ENCODE data around the gene UBL4A. TPM values are rescaled to one million over a fixed set of nuclear protein-coding genes. Genes with fewer than 3 reads are reported as not detected.

UBL4A gene
- total and polyA plus RNA-seq, 9 of the 15 experiments (the other 6 are each of a cell fraction or from before 2014, with no cell fraction given) = 15.2 to 140 (median 100) TPM

GRCh38 chrX:154468217-154468616 lies 18.2 kb downstream of the UBL4A start:
- ATAC-seq = no peak
- CTCF ChIA-PET (ENCODE audit: low intra/inter-chr PET ratio) = no interaction called here

More at GRCh38 chrX:154468217-154468616, 18.2 kb downstream of the UBL4A start:
- H2AFZ ChIP-seq (ENCODE audit: low read depth, low read length) = no peak overlapping the region
- POLR2A ChIA-PET = interaction anchor here (1.9 kb wide), 1 partner anchor 10 kb away, joined by 4 read pairs; the partner anchor contains the start of gene LAGE3
- H3K4me1 ChIP-seq (replicated peaks in 1 of 2; ENCODE audit: control insufficient read depth in 2 of 2, insufficient read depth in 2 of 2, low read length in 2 of 2) = peaks cover 0 to 13% of the 10 kb centered on the region in 2 experiments; a peak in 2 of 5 replicates
- H3K9ac ChIP-seq (ENCODE audit: insufficient read depth in 1 of 2, low read depth in 2 of 2, low read length in 2 of 2) = no peak overlapping the region
- no peaks in the 10 kb centered on the region for H3K9me3 ChIP-seq (replicated peaks; ENCODE audit: control insufficient read depth, insufficient read depth, low read depth, low read length)
- no peaks in the 10 kb centered on the region for H3K79me2 ChIP-seq (ENCODE audit: control insufficient read depth, insufficient read depth, low read length)
- no TSS peak for BruUV-seq (replicated peaks)
- no peaks in the 10 kb centered on the region for H3K9me1 ChIP-seq (ENCODE audit: control insufficient read depth, insufficient read depth, low read length)
- no peaks in the 10 kb centered on the region for H4K20me1 ChIP-seq (replicated peaks; ENCODE audit: control insufficient read depth, insufficient read depth, low read length)
- FAIRE-seq (no peak), DNase-seq (ENCODE audit: extremely low read depth in 1 of 4, low spot score in 3 of 4) (no peak)
- H3K4me2 ChIP-seq (ENCODE audit: insufficient read depth, low read length) = no peak overlapping the region
- H3K27me3 ChIP-seq (ENCODE audit: control insufficient read depth in 2 of 2, insufficient read depth in 2 of 2, low read length in 2 of 2) = no peaks in the 10 kb centered on the region
- intact Hi-C loops (cut with micrococcal nuclease) = no loop called here
- H3K4me3 ChIP-seq = no peak overlapping the region
- H3K36me3 ChIP-seq (ENCODE audit: control insufficient read depth, insufficient read depth, low read length) = peaks cover 83% of the 10 kb centered on the region; the same call in 2 of the 3 replicates
- H3K27ac ChIP-seq (ENCODE audit: extremely low read depth, low read depth, low read length) = no peak overlapping the region
- TF ChIP-seq ARID2 (IDR thresholded peaks at IDR 0.05) = no peak
- TF ChIP-seq YBX1 (IDR thresholded peaks at IDR 0.05) = no peak
- no peak for TF ChIP-seq HNRNPK (IDR thresholded peaks at IDR 0.05; ENCODE audit: low read depth, low read length, poor library complexity, severe bottlenecking)
- TF ChIP-seq ARID3A (IDR thresholded peaks at IDR 0.05; ENCODE audit: borderline replicate concordance, low read depth, low read length) = no peak
- no peak for TF ChIP-seq ZFX (CRISPR knock-in tag; IDR thresholded peaks at IDR 0.05)
- no peak for TF ChIP-seq GATAD2B (IDR thresholded peaks at IDR 0.05; ENCODE audit: borderline replicate concordance)
- no peak for TF ChIP-seq RNF2 (IDR thresholded peaks at IDR 0.05)
- TF ChIP-seq HMGN3 (IDR thresholded peaks at IDR 0.05; ENCODE audit: borderline replicate concordance, extremely low read depth, insufficient read length, low read depth, low read length) = no peak
- WGBS (ENCODE audit: insufficient coverage, low coverage, missing lambda C conversion rate) = 96% methylated on average over 11 of the region's 23 CpGs
- in situ Hi-C loops (cut with MboI) = no loop called here
